SKM-1 (cell line): ENCODE measurements around the gene RPP14.
"Not testable (repeated sequence)": the region's sequence is repeated elsewhere in the genome, so short reads cannot be mapped to it uniquely, and the experiment has no call there.

ENCODE experiments used
- DNase-seq: peaks from one replicate; lab custom pipeline; 2025; ENCODE audit not compliant: unreplicated experiment; lab: John Stamatoyannopoulos, UW

Gene RPP14

DNA sequence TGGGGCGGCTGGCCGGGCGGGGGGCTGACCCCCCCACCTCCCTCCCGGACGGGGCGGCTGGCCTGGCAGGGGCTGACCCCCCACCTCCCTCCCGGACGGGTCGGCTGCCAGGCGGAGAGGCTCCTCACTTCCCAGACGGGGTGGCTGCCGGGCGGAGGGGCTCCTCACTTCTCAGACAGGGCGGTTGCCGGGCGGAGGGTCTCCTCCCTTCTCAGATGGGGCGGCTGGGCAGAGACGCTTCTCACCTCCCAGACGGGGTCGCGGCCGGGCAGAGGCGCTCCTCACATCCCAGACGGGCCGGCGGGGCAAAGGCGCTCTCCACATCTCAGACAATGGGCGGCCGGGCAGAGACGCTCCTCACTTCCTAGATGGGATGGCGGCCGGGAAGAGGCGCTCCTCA lies 15.6 kb upstream of the RPP14 start:
- DNase-seq = not testable (repeated sequence)

GRCh38 chr3:58291671-58292338 lies 14.2 kb upstream of the RPP14 start:
- DNase-seq = no peak

GRCh38 chr3:58292866-58293265 lies 13.2 kb upstream of the RPP14 start:
- no peak for DNase-seq

- no peak for DNase-seq
These were observed 12.5 kb upstream of the RPP14 start for GRCh38 chr3:58293516-58293915.

DNA sequence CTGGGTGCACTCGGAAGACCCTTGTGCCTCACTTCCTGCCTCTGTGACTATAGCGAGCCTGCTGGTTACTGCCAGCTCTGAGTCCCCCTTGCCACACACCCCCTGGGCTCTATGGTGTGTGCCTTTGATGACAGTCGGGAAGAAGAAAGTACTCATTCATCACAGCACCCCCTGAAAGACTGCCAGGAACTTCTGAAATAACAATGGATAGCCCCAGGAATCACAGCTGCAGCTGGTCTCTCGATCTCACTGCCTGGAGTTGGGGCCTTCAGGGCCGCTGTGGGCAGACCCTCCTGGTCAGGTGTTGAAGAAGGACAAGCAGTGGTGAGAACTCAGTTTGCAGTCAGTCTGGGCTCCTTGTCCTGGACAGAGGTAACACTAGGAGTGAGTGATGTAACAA lies 9.8 kb upstream of the RPP14 start:
- DNase-seq = no peak

GRCh38 chr3:58296843-58297242 lies 9.2 kb upstream of the RPP14 start:
- DNase-seq = no peak

DNA sequence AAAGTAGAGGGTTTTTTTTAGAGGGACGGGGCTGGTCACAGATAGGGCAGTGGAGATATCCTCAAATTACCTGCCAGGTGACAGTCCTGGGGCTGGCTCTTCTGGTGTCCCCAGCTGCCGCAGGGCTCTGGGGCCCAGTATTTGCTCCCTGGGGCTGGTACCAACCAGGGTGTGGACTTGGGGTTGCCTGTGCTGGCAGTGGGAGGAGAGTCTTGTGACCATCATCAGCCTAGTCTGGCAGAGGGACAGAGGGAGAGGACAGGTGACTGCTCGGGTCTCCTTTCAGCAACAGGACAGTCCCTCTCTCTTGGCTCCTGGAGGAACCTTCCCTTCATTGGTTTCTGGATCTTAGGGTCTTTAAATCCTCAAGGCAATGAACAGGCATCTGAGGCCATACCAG lies 7.9 kb upstream of the RPP14 start:
- no peak for DNase-seq

GRCh38 chr3:58299075-58299474 lies 7.0 kb upstream of the RPP14 start:
- DNase-seq = no peak

GRCh38 chr3:58299839-58300516 lies 6.1 kb upstream of the RPP14 start:
- DNase-seq = no peak

DNA sequence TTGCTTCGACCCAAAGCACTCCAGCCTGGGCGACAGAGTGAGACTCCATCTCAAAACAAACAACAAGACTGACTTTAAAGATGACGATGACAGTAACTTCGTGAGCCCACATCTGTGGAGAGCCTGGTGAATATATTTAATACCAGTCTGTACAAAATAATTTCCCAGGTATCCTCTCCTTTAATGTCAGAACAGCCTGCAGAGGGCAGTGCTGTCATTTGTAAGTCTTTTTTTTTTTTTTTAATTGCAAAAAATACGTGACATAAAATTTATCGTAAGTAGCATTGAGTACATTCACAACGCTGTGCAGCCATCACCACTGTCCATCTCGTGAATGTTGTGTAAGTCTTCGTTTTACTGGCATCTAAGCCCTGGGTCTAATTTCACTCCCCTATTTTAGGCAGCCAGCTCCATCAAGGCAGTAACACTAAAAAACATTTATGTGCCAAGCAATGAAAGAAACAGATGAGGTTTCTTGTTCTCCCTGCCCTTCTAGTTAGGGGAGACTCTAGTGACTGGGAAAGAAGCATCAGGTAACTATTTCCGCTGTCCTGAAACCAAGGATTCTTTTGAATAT lies 1.7 kb downstream of the RPP14 start:
- no peak for DNase-seq

DNA sequence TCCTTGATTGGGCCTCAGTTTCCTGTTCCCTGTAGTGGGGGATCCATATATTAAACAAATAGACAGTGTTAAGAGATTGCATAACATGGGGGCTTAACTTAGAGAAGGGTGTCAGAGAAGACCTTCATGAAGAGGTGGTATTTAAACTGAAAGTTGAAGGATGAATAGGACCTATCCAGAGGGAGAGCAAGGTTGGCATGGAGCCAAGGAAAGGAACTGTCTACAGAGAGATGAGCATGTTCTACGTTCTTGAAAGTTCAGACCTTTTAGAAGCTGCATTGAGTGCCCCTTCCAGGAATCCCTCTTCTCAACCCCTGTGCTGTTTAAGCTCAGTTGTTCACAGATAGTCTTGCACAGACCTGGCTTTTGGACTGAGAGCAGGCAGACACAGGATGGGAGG lies 2.7 kb downstream of the RPP14 start:
- DNase-seq = no peak

DNA sequence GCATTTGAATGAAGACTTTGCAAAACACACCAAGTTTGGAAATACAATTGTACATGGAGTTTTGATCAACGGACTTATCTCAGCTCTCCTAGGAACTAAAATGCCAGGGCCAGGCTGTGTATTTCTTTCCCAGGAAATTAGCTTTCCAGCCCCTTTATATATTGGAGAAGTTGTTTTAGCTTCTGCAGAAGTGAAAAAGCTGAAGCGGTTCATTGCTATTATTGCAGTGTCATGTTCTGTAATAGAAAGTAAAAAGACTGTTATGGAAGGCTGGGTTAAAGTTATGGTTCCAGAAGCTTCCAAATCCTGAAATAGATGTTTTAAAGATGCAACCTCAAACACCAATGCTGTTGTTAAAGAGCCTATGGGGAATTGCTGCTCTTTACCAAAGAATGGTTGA lies 11.8 kb downstream of the RPP14 start:
- no peak for DNase-seq

GRCh38 chr3:58321791-58322190 lies 15.7 kb downstream of the RPP14 start:
- no peak for DNase-seq

GRCh38 chr3:58322793-58323192 lies 16.7 kb downstream of the RPP14 start:
- no peak for DNase-seq

GRCh38 chr3:58323529-58324390 lies 17.7 kb downstream of the RPP14 start:
- DNase-seq = no peak

DNA sequence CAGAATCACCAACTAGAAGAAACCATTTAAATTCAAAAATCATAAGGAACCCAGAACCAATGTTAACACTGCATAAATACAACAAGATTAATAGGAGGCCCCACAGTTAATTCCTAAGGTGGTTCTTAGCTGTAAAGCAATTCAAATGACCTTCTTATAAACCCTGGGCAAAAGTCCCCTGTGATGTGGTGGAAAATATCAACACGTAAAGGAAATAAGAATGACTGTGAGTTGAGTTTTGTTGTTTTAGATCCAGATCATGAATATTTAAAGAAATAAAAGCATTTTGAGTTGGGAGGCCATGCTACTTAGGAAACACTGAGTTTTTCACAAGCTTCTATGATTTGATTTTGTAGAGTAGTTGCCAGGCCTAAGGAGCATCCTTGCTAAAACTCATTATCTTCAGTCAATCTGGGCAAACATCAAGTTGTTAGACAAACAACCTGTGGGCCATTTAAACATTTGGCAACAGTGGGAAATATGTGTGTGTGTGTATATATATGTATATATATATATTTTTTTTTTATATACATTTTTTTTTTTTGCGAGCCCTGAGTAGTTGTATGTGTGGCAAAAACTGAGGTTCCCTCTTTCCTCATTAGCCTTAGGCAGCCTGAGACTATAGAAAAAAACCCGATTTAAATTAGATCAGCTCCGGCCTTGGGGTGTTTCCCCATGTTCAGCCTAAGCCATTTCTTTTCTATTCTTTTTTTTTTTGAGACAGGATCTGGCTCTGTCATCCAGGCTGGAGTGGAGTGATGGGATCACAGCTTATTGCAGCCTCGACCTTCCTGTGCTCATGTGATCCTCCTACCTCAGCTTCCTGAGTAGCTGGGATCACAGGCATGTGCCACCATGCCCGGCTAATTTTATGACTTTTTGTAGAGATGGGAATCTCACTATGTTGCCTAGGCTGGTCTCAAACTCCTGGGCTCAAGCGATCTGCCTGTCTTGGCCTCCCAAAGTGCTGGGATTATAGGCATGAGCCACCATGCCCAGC lies 18.6 kb downstream of the RPP14 start:
- DNase-seq = no peak

DNA sequence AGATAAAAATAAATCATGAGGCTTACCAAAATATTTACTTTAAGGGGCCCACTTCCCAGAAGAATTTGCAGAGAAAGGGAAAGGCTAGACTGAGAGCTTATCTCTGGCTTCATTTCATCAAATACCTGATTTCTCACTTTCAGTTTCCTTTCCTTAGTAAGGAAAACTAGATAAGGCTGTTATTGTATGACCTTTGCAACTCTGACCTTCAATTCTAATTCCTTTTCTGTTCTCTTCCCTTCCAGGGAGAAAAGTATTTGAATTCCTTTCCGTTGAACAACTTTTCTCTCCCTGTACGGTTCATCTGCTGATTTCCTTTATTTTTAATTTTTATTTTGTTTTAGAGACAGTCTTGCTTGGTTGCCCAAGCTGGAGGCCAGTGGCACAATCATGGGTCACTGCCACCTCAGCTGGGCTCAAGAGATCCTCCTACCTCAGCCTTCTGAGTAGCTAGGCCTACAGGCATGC lies 19.5 kb downstream of the RPP14 start:
- no peak for DNase-seq

DNA sequence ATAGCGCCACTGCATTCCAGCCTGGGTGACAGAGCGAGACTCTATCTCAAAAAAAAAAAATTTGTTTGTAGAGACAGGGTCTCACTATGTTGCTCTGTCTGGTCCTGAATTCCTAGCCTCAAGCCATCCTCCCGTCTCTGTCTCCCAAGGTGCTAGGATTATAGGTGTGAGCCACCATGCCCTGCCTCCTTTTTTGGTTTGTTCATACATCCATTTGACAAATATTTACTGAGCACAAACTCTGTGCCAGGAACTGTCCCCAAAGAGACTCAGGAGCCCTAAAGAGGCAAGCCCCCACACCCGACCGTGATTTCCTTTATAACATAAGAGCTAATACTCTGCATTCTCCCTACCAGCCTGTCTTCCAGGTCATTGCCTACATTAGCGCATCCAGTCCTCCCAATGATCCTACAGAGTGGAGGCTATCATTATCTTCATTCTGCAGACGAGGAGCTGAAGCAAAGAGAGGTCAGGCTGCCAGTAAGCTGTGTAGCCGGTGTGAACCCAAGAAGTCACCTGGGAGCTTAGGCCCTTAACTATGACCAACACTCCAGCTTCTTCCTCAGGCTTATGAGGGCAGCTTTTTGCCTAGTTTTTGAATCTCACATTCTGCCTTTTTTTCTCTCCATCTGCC lies 20.3 kb downstream of the RPP14 start:
- DNase-seq = no peak

- no peak for DNase-seq
These were observed 23.3 kb downstream of the RPP14 start for GRCh38 chr3:58329150-58329921.
